HCT116 (cell line): ENCODE measurements around the gene FRMD4B. TPM values are rescaled to one million over a fixed set of nuclear protein-coding genes. Genes with fewer than 3 reads are reported as not detected.

ENCODE experiments used
- ATAC-seq: fragments of 200-7000 bp; cut with Tn5 transposase; 2 replicates; pipeline ENCODE4 v1.9.1; 2020; ENCODE audit warnings: mild to moderate bottlenecking, moderate library complexity
- BruUV-seq: library from RNA; stranded (reverse); fragments of 400-500 nt; replicated peaks from 2 replicates; lab custom pipeline; 2021; lab: Mats Ljungman, UMichigan
- CTCF ChIA-PET: fragments of 300-600 bp; sonication (Branson Sonifier 250); formaldehyde crosslinking; loops from one replicate; lab custom pipeline; 2021; ENCODE audit warnings: antibody characterized with exemption; lab: Charles Lee
- POLR2A ChIA-PET: fragments of 300-600, 350-600 bp; sonication (Branson Sonifier 250); formaldehyde crosslinking; loops from one replicate; lab custom pipeline; 2021; ENCODE audit warnings: antibody characterized with exemption; lab: Charles Lee
- RAD21 ChIA-PET, 2 experiments: fragments of 300-600 bp; sonication (Branson Sonifier 250); formaldehyde crosslinking; loops; one replicate each; lab custom pipeline; 2023; ENCODE audit warnings: low total read pairs in 2 of 2; ENCODE audit not compliant: uncharacterized antibody in 2 of 2, unreplicated experiment in 2 of 2, low non-redundant PET in 1 of 2; lab: Charles Lee
- DNase-seq: peaks from one replicate; pipeline ENCODE4 v3.0.0-alpha.2; 2010; ENCODE audit warnings: low read depth, low spot score
- H2AFZ ChIP-seq: fragments of 200-600 bp; shearing (Covaris generic), sonication (generic); 2 replicates; pipeline ENCODE4 v1.6.1; 2017; ENCODE audit warnings: low read depth, mixed run types, mixed read lengths, antibody characterized with exemption, low read length; ENCODE audit not compliant: poor library complexity, severe bottlenecking
- H3K27ac ChIP-seq: 2 replicates; pipeline ENCODE4 v1.5.1; 2012; ENCODE audit warnings: low read depth, low read length
- H3K27me3 ChIP-seq: fragments of 200-600 bp; sonication (generic); 2 replicates; pipeline ENCODE4 v1.6.1; 2016; ENCODE audit warnings: mixed run types, low read length, mixed read lengths; ENCODE audit not compliant: insufficient read depth
- H3K36me3 ChIP-seq, 2 experiments: fragments of 200-500 bp in 1 of 2; fragments of 200-600 bp in 1 of 2; sonication (Bioruptor generic) in 1 of 2; sonication (generic) in 1 of 2; 2 replicates each; pipeline versions ENCODE4 v1.5.1 to v1.6.1; 2014 to 2016; ENCODE audit warnings: low read length in 2 of 2, inconsistent platforms in 1 of 2, mixed read lengths in 1 of 2, mixed run types in 1 of 2; ENCODE audit not compliant: insufficient read depth in 2 of 2, control insufficient read depth in 1 of 2
- H3K4me1 ChIP-seq, 2 experiments: fragments of 200-600 bp in 1 of 2; sonication (generic) in 1 of 2; 2 replicates each; pipeline versions ENCODE4 v1.5.1 to v1.6.1; 2012 to 2017; ENCODE audit warnings: low read length in 2 of 2, inconsistent platforms in 1 of 2, mild to moderate bottlenecking in 1 of 2, mixed read lengths in 1 of 2, mixed run types in 1 of 2, moderate library complexity in 1 of 2; ENCODE audit not compliant: insufficient read depth in 2 of 2, control insufficient read depth in 1 of 2
- H3K4me2 ChIP-seq: fragments of 200-600 bp; sonication (generic); 2 replicates; pipeline ENCODE4 v1.6.1; 2017; ENCODE audit warnings: mixed run types, low read length, mixed read lengths
- H3K4me3 ChIP-seq, 2 experiments: fragments of 200-600 bp in 1 of 2; sonication (generic) in 1 of 2; replicated peaks in 1 of 2; 2 replicates each; pipeline ENCODE4 v1.5.1; 2011 to 2016; ENCODE audit warnings: low read length in 2 of 2, control low read depth in 1 of 2, low read depth in 1 of 2, mild to moderate bottlenecking in 1 of 2, mixed read lengths in 1 of 2, mixed run types in 1 of 2
- H3K79me2 ChIP-seq: fragments of 200-600 bp; sonication (generic); 2 replicates; pipeline ENCODE4 v1.6.1; 2017; ENCODE audit warnings: mild to moderate bottlenecking, mixed run types, low read length, moderate library complexity, mixed read lengths; ENCODE audit not compliant: insufficient read depth
- H3K9ac ChIP-seq: fragments of 200-600 bp; sonication (generic); 2 replicates; pipeline ENCODE4 v1.6.1; 2016; ENCODE audit warnings: low read length, mixed read lengths
- H3K9me2 ChIP-seq: fragments of 200-600 bp; sonication (generic), shearing (Covaris generic); 2 replicates; pipeline ENCODE4 v1.6.1; 2017; ENCODE audit warnings: mixed run types, mild to moderate bottlenecking, moderate library complexity; ENCODE audit not compliant: insufficient read depth
- H3K9me3 ChIP-seq, 2 experiments: fragments of 200-500 bp in 1 of 2; fragments of 200-600 bp in 1 of 2; sonication (Bioruptor generic) in 1 of 2; sonication (generic) in 1 of 2; 2 replicates each; pipeline ENCODE4 v1.6.1; 2014 to 2017; ENCODE audit warnings: low read length in 2 of 2, mixed read lengths in 2 of 2, inconsistent platforms in 1 of 2, low read depth in 1 of 2, mild to moderate bottlenecking in 1 of 2, mixed run types in 1 of 2, moderate library complexity in 1 of 2; ENCODE audit not compliant: control insufficient read depth in 1 of 2, insufficient read depth in 1 of 2
- H4K20me1 ChIP-seq: fragments of 200-600 bp; sonication (generic), shearing (Covaris generic); 2 replicates; pipeline ENCODE4 v1.6.1; 2017; ENCODE audit warnings: mixed run types, mild to moderate bottlenecking, moderate library complexity; ENCODE audit not compliant: insufficient read depth
- ATF3 ChIP-seq: IDR thresholded peaks from 2 replicates; pipeline ENCODE4 v1.6.1; 2012
- CEBPB ChIP-seq: IDR thresholded peaks from 2 replicates; pipeline ENCODE4 v1.6.1; 2012; ENCODE audit warnings: low read depth
- CTCF ChIP-seq, 3 experiments: fragments of 200-600 bp in 1 of 3; sonication (generic) in 1 of 3; IDR thresholded peaks in 2 of 3; conservative IDR thresholded peaks in 1 of 3; 2 replicates each; pipeline ENCODE4 v1.5.1; 2012 to 2017; ENCODE audit warnings: low read depth in 2 of 3, low read length in 2 of 3, antibody characterized with exemption in 1 of 3, borderline replicate concordance in 1 of 3, control low read depth in 1 of 3, mild to moderate bottlenecking in 1 of 3, mixed read lengths in 1 of 3, mixed run types in 1 of 3, moderate library complexity in 1 of 3; ENCODE audit not compliant: insufficient read depth in 1 of 3
- ELF1 ChIP-seq: IDR thresholded peaks from 2 replicates; pipeline ENCODE4 v1.6.1; 2012; ENCODE audit warnings: low read depth, borderline replicate concordance
- EZH2 ChIP-seq: fragments of 200-600 bp; sonication (generic); IDR thresholded peaks from 2 replicates; pipeline ENCODE4 v1.6.1; 2017; ENCODE audit warnings: antibody characterized with exemption, mixed run types
- FOSL1 ChIP-seq: IDR thresholded peaks from 2 replicates; pipeline ENCODE4 v1.6.1; 2012; ENCODE audit warnings: low read depth
- POLR2A ChIP-seq: IDR thresholded peaks from 2 replicates; pipeline ENCODE4 v1.7.0; 2011; ENCODE audit warnings: borderline replicate concordance; ENCODE audit not compliant: insufficient read depth, insufficient read length; ENCODE audit errors: extremely low read depth
- RAD21 ChIP-seq: IDR thresholded peaks from 2 replicates; pipeline ENCODE4 v1.6.1; 2012; ENCODE audit warnings: low read depth, mild to moderate bottlenecking
- REST ChIP-seq: IDR thresholded peaks from 2 replicates; pipeline ENCODE4 v1.6.1; 2012; ENCODE audit warnings: low read depth
- SP1 ChIP-seq: IDR thresholded peaks from 2 replicates; pipeline ENCODE4 v1.6.1; 2012; ENCODE audit warnings: low read depth
- TCF7L2 ChIP-seq: IDR thresholded peaks from 2 replicates; pipeline ENCODE4 v1.7.0; 2011; ENCODE audit warnings: borderline replicate concordance, inconsistent platforms; ENCODE audit not compliant: insufficient read depth, insufficient read length; ENCODE audit errors: extremely low read depth
- intact Hi-C: fragments of 100-400 bp; cut with micrococcal nuclease; formaldehyde crosslinking; loops from 2 replicates; pipeline ENCODE4 v1.10.0; 2022
- total RNA-seq: library from RNA; stranded (reverse); gene quantifications from one replicate; pipeline ENCODE4 v1.2.1, GENCODE V29; 2021; ENCODE audit not compliant: unreplicated experiment

Gene FRMD4B
- total RNA-seq, 1 experiment from 2014 or later: 2.0 TPM

GRCh38 chr3:69392850-69393249 lies 7.0 kb upstream of the FRMD4B start:
- BruUV-seq: no TSS peak
- intact Hi-C loops: no loop called here
- TF ChIP-seq SP1: no peak
- TF ChIP-seq FOSL1: no peak
- no peak for TF ChIP-seq CTCF (IDR thresholded peaks at IDR 0.05 in 2 of 3, conservative IDR thresholded peaks at IDR 0.05 in 1 of 3; ENCODE audit: borderline replicate concordance in 1 of 3, insufficient read depth in 1 of 3, low read depth in 2 of 3, low read length in 2 of 3)
- no peak for TF ChIP-seq CEBPB
- no peak for TF ChIP-seq EZH2
- TF ChIP-seq ELF1: no peak
- TF ChIP-seq RAD21: no peak
- no peak for TF ChIP-seq REST
- no peak for TF ChIP-seq ATF3
- no peak for TF ChIP-seq POLR2A
- TF ChIP-seq TCF7L2: no peak
- Histone ChIP-seq H3K9me3 (no peaks in the 10 kb centered on the region), H3K27ac (no peak overlapping the region), H2AFZ (no peak overlapping the region), H3K4me3 (no peak overlapping the region), H3K4me2 (no peak overlapping the region), H3K79me2 (no peaks in the 10 kb centered on the region), H4K20me1 (no peaks in the 10 kb centered on the region), H3K27me3 (peaks cover 14% of the 10 kb centered on the region; the same call in 1 of the 2 replicates), H3K9ac (no peak overlapping the region), H3K9me2 (no peaks in the 10 kb centered on the region), H3K36me3 (no peaks in the 10 kb centered on the region), H3K4me1 (no peaks in the 10 kb centered on the region)
- DNase-seq (no peak), ATAC-seq (no peak)
- ChIA-PET CTCF (no interaction called here), POLR2A (no interaction called here), RAD21 (no interaction called here)
